ENCODE data around the gene TMEM120B. TPM values are rescaled to one million over a fixed set of nuclear protein-coding genes. Genes with fewer than 3 reads are reported as not detected.

Gene TMEM120B
- total RNA-seq, 1 donor from 2014 or later = 10.3 TPM

DNA sequence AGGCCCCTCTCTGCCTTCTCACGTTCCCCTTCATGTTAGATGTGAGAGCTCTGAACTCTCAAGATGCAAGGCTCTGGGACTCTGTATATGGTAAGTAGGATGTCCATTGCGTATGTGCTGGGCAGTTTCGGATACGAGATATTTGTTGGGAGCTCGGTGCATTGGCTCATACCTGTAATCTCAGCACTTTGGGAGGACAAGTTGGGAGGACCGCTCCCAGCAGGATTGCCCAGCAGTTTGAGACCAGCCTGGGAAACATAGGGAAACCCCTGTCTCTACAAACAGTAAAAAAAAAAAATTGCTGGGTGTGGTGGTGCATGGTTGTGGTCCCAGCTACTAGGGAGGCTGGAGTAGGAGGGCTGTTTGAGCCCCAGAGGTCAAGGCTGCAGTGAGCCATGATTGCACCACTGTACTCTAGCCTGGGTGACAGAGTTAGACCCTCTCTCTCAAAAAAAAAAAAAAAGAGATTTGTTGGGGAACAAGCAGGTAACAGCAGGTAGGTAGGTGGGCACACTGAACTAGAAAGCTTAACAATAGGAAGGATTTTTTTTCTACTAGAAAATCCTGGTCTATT lies 3.4 kb downstream of the TMEM120B start:
- H3K4me3 Mint-ChIP-seq (ENCODE audit: unreplicated experiment) = no peak overlapping the region
- no peaks in the 10 kb centered on the region for H3K9me3 Mint-ChIP-seq (ENCODE audit: unreplicated experiment)
- H3K4me1 Mint-ChIP-seq (ENCODE audit: unreplicated experiment) = peaks cover 20% of the 10 kb centered on the region
- TF ChIP-seq, protein P1, sequence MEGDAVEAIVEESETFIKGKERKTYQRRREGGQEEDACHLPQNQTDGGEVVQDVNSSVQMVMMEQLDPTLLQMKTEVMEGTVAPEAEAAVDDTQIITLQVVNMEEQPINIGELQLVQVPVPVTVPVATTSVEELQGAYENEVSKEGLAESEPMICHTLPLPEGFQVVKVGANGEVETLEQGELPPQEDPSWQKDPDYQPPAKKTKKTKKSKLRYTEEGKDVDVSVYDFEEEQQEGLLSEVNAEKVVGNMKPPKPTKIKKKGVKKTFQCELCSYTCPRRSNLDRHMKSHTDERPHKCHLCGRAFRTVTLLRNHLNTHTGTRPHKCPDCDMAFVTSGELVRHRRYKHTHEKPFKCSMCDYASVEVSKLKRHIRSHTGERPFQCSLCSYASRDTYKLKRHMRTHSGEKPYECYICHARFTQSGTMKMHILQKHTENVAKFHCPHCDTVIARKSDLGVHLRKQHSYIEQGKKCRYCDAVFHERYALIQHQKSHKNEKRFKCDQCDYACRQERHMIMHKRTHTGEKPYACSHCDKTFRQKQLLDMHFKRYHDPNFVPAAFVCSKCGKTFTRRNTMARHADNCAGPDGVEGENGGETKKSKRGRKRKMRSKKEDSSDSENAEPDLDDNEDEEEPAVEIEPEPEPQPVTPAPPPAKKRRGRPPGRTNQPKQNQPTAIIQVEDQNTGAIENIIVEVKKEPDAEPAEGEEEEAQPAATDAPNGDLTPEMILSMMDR (IDR thresholded peaks at IDR 0.05; ENCODE audit: unreplicated experiment) = no peak
- peaks cover 12% of the 10 kb centered on the region for H3K27me3 Mint-ChIP-seq (ENCODE audit: unreplicated experiment)
- no peak overlapping the region for H3K27ac Mint-ChIP-seq (ENCODE audit: unreplicated experiment)
- H3K36me3 Mint-ChIP-seq (ENCODE audit: low read depth, unreplicated experiment) = peaks cover 4% of the 10 kb centered on the region
- DNase-seq (ENCODE audit: low spot score) = no peak

DNA sequence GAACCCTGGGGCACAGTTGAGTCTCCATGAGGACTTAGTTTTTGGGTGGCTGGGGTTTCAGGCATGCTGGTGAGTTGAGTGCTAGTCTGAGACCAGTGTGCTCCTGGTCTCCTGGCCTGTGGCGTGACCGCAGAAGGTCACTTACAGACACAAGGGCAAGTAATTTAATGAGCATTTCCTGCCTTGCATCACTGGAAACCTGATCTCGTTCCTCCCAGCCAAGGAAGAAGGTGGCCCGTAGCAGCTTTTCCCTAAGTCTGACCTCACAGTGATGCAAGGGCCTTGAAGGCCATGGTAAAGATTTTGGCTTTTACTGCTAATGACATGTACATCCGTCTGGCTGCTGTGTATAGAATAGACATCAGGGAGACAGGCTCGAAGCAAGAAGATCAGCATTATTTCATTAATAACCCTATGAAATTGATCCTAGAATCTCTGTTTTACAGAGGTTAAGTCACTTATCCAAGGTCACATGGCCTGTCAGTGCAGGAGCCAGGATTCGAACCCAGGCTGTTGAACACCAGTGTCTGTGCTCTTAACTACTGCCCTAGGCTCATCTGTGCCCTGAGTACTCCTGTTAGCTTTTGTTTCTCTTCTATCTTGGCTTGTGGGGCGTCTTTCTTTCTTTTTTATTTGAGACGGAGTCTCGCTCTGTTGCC lies 4.6 kb downstream of the TMEM120B start:
- Mint-ChIP-seq H3K4me3 (ENCODE audit: unreplicated experiment) (no peak overlapping the region), H3K9me3 (ENCODE audit: unreplicated experiment) (no peaks in the 10 kb centered on the region), H3K27me3 (ENCODE audit: unreplicated experiment) (peaks cover 7% of the 10 kb centered on the region), H3K36me3 (ENCODE audit: low read depth, unreplicated experiment) (peaks cover under 1% of the 10 kb centered on the region), H3K4me1 (ENCODE audit: unreplicated experiment) (peaks cover 15% of the 10 kb centered on the region), H3K27ac (ENCODE audit: unreplicated experiment) (peak overlapping the region; percentile 77)
- peak; percentile 21 for DNase-seq (ENCODE audit: low spot score)
- TF ChIP-seq, protein P1 (IDR thresholded peaks at IDR 0.05; ENCODE audit: unreplicated experiment) = no peak

DNA sequence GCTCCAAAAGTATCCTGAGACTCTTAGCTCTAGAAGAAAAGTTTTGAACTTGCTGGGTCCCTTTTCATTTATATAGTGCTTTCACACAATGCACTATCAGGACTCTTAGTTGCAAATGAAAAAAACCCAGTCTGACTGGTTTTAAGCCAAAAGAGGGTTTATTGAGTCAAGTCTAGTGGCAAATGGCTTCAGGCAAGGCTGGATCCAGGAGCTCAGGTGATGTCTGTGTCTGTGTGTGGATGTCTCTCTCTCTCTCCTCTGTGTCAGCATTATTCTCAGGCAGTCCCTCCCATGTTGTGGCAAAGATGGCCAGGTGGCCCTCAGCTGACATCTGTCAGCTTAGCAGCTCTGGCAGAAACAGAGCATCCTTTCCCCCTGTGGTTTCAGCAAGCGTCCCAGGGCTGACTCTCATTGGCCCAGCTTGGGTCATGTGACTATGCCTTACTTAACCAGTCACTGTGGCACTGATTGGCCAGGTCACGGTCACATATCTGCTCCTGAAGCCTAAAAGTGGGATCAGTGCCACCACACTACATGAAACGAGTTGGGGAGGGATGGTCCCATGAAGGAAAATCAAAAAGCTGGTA lies 6.2 kb downstream of the TMEM120B start:
- H3K4me3 Mint-ChIP-seq (ENCODE audit: unreplicated experiment) = no peak overlapping the region
- peaks cover 5% of the 10 kb centered on the region for H3K36me3 Mint-ChIP-seq (ENCODE audit: low read depth, unreplicated experiment)
- peaks cover 8% of the 10 kb centered on the region for H3K4me1 Mint-ChIP-seq (ENCODE audit: unreplicated experiment)
- H3K27ac Mint-ChIP-seq (ENCODE audit: unreplicated experiment) = no peak overlapping the region
- DNase-seq (ENCODE audit: low spot score) = no peak
- no peaks in the 10 kb centered on the region for H3K9me3 Mint-ChIP-seq (ENCODE audit: unreplicated experiment)
- H3K27me3 Mint-ChIP-seq (ENCODE audit: unreplicated experiment) = peaks cover 5% of the 10 kb centered on the region
- TF ChIP-seq, protein P1 (IDR thresholded peaks at IDR 0.05; ENCODE audit: unreplicated experiment) = no peak

DNA sequence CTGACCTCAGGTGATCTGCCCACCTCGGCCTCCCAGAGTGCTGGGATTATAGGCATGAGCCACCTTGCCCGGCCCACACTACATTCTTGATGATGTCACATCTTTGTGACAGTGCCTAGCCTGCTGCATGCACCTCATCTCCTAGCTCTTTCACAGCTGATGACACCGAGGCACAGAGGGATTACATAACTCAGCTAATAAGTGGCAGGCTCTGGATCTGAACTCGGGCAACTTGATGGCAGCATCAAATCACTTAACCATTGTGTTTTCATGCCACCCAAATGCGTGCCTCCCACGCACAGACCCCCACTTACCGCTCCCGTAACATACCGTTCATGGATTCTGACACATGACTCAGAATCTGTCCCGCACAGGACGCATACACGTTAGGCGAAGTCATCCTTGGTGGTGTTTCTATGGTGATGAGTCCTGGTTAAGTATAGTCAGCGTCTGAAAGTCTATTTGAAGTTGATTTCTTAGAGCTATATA lies 7.4 kb downstream of the TMEM120B start:
- Mint-ChIP-seq H3K4me3 (ENCODE audit: unreplicated experiment) (no peak overlapping the region), H3K9me3 (ENCODE audit: unreplicated experiment) (no peaks in the 10 kb centered on the region), H3K4me1 (ENCODE audit: unreplicated experiment) (peaks cover 7% of the 10 kb centered on the region), H3K27me3 (ENCODE audit: unreplicated experiment) (peaks cover 2% of the 10 kb centered on the region), H3K36me3 (ENCODE audit: low read depth, unreplicated experiment) (peaks cover 5% of the 10 kb centered on the region), H3K27ac (ENCODE audit: unreplicated experiment) (no peak overlapping the region)
- TF ChIP-seq, protein P1 (IDR thresholded peaks at IDR 0.05; ENCODE audit: unreplicated experiment) = no peak
- no peak for DNase-seq (ENCODE audit: low spot score)

DNA sequence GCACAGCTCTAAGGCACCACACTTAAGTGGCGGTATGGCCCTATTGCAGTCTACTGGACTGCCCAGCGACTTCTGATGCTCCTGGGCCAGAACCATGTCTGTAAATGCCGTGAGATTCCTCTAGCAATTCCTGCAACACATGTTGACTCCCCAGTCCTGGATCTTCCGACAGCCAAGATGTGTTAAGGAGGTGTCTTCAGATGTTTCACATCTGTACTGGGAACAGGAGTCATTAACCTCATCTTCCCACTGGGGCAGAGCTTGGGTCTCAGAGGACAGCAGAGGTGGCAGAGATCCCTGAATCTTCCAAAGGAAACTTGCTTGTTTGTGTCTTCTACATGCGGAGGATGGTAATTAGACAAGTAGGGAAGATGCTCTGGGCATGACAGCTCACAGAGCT lies 8.2 kb downstream of the TMEM120B start:
- H3K36me3 Mint-ChIP-seq (ENCODE audit: low read depth, unreplicated experiment) = peaks cover 5% of the 10 kb centered on the region
- peaks cover 7% of the 10 kb centered on the region for H3K4me1 Mint-ChIP-seq (ENCODE audit: unreplicated experiment)
- H3K4me3 Mint-ChIP-seq (ENCODE audit: unreplicated experiment) = no peak overlapping the region
- H3K27me3 Mint-ChIP-seq (ENCODE audit: unreplicated experiment) = no peaks in the 10 kb centered on the region
- H3K27ac Mint-ChIP-seq (ENCODE audit: unreplicated experiment) = no peak overlapping the region
- TF ChIP-seq, protein P1 (IDR thresholded peaks at IDR 0.05; ENCODE audit: unreplicated experiment) = no peak
- no peaks in the 10 kb centered on the region for H3K9me3 Mint-ChIP-seq (ENCODE audit: unreplicated experiment)
- no peak for DNase-seq (ENCODE audit: low spot score)

Data from endothelial cell (in vitro differentiated cells).